Measurements from ENCODE around the gene POU2AF1. TPM values are rescaled to one million over a fixed set of nuclear protein-coding genes. Genes with fewer than 3 reads are reported as not detected.

The POU2AF1 gene
- total and polyA plus RNA-seq, 2 of the 13 experiments (the other 11 are each of a cell fraction or from before 2014, with no cell fraction given): 1.9 to 3.6 TPM

DNA sequence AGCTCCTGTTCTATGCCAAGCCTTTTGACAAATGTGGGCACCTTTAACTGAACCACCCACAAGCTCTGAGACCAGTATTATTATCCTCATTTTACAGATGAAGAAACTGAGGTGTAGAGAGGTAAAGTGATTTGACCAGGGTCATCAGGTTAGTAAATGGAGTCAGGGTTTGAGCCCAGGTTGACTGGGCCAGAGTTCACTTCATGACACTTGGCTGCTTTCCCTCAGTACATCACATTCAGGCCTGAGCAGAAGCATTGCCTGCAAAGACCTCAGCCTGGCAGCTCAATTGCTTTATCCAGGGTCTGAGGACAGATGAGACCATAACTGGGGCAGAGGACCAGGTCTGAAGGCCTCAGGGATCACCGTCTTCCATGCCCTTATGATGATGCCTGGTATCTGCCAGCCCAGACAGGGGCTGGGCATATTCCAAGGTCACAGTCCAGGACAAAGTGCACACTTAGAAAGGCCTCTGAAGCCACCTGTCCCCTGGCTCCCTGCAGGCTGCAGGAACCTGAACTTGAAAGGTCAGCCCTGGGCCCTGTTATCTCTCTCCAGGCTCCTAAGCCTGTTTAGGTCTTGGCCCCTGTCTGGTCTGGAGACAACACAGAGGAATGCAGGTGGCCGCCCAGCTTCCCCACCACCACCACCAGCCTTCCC, 48.7 kb downstream of the POU2AF1 start (continued):
- TF ChIP-seq, protein P1, sequence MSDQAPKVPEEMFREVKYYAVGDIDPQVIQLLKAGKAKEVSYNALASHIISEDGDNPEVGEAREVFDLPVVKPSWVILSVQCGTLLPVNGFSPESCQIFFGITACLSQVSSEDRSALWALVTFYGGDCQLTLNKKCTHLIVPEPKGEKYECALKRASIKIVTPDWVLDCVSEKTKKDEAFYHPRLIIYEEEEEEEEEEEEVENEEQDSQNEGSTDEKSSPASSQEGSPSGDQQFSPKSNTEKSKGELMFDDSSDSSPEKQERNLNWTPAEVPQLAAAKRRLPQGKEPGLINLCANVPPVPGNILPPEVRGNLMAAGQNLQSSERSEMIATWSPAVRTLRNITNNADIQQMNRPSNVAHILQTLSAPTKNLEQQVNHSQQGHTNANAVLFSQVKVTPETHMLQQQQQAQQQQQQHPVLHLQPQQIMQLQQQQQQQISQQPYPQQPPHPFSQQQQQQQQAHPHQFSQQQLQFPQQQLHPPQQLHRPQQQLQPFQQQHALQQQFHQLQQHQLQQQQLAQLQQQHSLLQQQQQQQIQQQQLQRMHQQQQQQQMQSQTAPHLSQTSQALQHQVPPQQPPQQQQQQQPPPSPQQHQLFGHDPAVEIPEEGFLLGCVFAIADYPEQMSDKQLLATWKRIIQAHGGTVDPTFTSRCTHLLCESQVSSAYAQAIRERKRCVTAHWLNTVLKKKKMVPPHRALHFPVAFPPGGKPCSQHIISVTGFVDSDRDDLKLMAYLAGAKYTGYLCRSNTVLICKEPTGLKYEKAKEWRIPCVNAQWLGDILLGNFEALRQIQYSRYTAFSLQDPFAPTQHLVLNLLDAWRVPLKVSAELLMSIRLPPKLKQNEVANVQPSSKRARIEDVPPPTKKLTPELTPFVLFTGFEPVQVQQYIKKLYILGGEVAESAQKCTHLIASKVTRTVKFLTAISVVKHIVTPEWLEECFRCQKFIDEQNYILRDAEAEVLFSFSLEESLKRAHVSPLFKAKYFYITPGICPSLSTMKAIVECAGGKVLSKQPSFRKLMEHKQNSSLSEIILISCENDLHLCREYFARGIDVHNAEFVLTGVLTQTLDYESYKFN (CRISPR knock-in tag; conservative IDR thresholded peaks at IDR 0.05): peak; percentile 53; the same call in 1 of the 2 replicates
- 0 out of 2 replicates have a peak, but pooled peaks have one; percentile 52 for TF ChIP-seq PITX1 (CRISPR knock-in tag; IDR thresholded peaks at IDR 0.05)
- TF ChIP-seq SOX6 (IDR thresholded peaks at IDR 0.05): no peak
- peak; percentile 29; the same call in 1 of the 2 replicates for TF ChIP-seq SOX6 (CRISPR knock-in tag; IDR thresholded peaks at IDR 0.05)
- 0 out of 2 replicates have a peak, but pooled peaks have one; percentile 46 for TF ChIP-seq ZMYM4 (CRISPR knock-in tag; IDR thresholded peaks at IDR 0.05)
- no peak for TF ChIP-seq ZSCAN30 (CRISPR knock-in tag; IDR thresholded peaks at IDR 0.05)
- TF ChIP-seq ZNF761 (CRISPR knock-in tag; conservative IDR thresholded peaks at IDR 0.05): no peak
- TF ChIP-seq, protein P2, sequence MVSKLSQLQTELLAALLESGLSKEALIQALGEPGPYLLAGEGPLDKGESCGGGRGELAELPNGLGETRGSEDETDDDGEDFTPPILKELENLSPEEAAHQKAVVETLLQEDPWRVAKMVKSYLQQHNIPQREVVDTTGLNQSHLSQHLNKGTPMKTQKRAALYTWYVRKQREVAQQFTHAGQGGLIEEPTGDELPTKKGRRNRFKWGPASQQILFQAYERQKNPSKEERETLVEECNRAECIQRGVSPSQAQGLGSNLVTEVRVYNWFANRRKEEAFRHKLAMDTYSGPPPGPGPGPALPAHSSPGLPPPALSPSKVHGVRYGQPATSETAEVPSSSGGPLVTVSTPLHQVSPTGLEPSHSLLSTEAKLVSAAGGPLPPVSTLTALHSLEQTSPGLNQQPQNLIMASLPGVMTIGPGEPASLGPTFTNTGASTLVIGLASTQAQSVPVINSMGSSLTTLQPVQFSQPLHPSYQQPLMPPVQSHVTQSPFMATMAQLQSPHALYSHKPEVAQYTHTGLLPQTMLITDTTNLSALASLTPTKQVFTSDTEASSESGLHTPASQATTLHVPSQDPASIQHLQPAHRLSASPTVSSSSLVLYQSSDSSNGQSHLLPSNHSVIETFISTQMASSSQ (IDR thresholded peaks at IDR 0.05; ENCODE audit: low read depth): no peak
- TF ChIP-seq, protein P2 (CRISPR knock-in tag; IDR thresholded peaks at IDR 0.05; ENCODE audit: borderline replicate concordance): no peak; the same call in 1 of the 2 replicates
- TF ChIP-seq NR2F1 (CRISPR knock-in tag; IDR thresholded peaks at IDR 0.05): peak in 1 of 2 experiments; percentile 36; a peak in 1 of 4 replicates
- TF ChIP-seq ZNF629 (CRISPR knock-in tag; conservative IDR thresholded peaks at IDR 0.05): peak; percentile 69
- peak; percentile 13; the same call in 1 of the 2 replicates for TF ChIP-seq HOXA3 (CRISPR knock-in tag; IDR thresholded peaks at IDR 0.05)
- TF ChIP-seq ETV5 (CRISPR knock-in tag; IDR thresholded peaks at IDR 0.05; ENCODE audit: borderline replicate concordance): peak; percentile 41; the same call in 1 of the 2 replicates
- 0 out of 2 replicates have a peak, but pooled peaks have one; percentile 32 for TF ChIP-seq FOSL2 (CRISPR knock-in tag; IDR thresholded peaks at IDR 0.05)
- 0 out of 2 replicates have a peak, but pooled peaks have one; percentile 19 for TF ChIP-seq DR1 (CRISPR knock-in tag; IDR thresholded peaks at IDR 0.05)
- TF ChIP-seq ZNF232 (CRISPR knock-in tag; IDR thresholded peaks at IDR 0.05; ENCODE audit: borderline replicate concordance): no peak
- TF ChIP-seq, protein P3, sequence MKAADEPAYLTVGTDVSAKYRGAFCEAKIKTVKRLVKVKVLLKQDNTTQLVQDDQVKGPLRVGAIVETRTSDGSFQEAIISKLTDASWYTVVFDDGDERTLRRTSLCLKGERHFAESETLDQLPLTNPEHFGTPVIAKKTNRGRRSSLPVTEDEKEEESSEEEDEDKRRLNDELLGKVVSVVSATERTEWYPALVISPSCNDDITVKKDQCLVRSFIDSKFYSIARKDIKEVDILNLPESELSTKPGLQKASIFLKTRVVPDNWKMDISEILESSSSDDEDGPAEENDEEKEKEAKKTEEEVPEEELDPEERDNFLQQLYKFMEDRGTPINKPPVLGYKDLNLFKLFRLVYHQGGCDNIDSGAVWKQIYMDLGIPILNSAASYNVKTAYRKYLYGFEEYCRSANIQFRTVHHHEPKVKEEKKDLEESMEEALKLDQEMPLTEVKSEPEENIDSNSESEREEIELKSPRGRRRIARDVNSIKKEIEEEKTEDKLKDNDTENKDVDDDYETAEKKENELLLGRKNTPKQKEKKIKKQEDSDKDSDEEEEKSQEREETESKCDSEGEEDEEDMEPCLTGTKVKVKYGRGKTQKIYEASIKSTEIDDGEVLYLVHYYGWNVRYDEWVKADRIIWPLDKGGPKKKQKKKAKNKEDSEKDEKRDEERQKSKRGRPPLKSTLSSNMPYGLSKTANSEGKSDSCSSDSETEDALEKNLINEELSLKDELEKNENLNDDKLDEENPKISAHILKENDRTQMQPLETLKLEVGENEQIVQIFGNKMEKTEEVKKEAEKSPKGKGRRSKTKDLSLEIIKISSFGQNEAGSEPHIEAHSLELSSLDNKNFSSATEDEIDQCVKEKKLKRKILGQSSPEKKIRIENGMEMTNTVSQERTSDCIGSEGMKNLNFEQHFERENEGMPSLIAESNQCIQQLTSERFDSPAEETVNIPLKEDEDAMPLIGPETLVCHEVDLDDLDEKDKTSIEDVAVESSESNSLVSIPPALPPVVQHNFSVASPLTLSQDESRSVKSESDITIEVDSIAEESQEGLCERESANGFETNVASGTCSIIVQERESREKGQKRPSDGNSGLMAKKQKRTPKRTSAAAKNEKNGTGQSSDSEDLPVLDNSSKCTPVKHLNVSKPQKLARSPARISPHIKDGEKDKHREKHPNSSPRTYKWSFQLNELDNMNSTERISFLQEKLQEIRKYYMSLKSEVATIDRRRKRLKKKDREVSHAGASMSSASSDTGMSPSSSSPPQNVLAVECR (CRISPR knock-in tag; IDR thresholded peaks at IDR 0.05; ENCODE audit: borderline replicate concordance): 0 out of 2 replicates have a peak, but pooled peaks have one; percentile 2
- TF ChIP-seq DMAP1 (CRISPR knock-in tag; IDR thresholded peaks at IDR 0.05): 0 out of 2 replicates have a peak, but pooled peaks have one; percentile 21
